CD14-positive monocyte (primary cell): ENCODE data around the gene TMEM106A. TPM values are rescaled to one million over a fixed set of nuclear protein-coding genes. Genes with fewer than 3 reads are reported as not detected.

Experiments
- DNase-seq, 3 donors: peaks; one replicate each; pipeline ENCODE4 v3.0.0-alpha.2; 2011 to 2022
- H2AFZ ChIP-seq: 2 replicates; pipeline ENCODE4 v1.6.0; 2012; ENCODE audit warnings: mild to moderate bottlenecking, low read depth, low read length, inconsistent platforms; ENCODE audit not compliant: insufficient read depth, poor library complexity, severe bottlenecking
- H3K27ac ChIP-seq, 2 donors: 1 replicate in 1 of 2; 2 replicates in 1 of 2; pipeline ENCODE4 v1.5.1; 2012 to 2013; ENCODE audit warnings: low read length in 2 of 2, control low read depth in 1 of 2, inconsistent platforms in 1 of 2, low read depth in 1 of 2, mild to moderate bottlenecking in 1 of 2
- H3K27me3 ChIP-seq, 2 donors: one replicate each; pipeline versions ENCODE4 v1.6.0 to v1.6.1; 2011 to 2013; ENCODE audit warnings: low read length in 2 of 2; ENCODE audit not compliant: control insufficient read depth in 2 of 2, insufficient read depth in 2 of 2
- H3K36me3 ChIP-seq, 2 donors: replicated peaks in 1 of 2; 1 replicate in 1 of 2; 2 replicates in 1 of 2; pipeline versions ENCODE4 v1.5.1 to v1.6.1; 2012 to 2013; ENCODE audit warnings: low read length in 2 of 2, control low read depth in 1 of 2, inconsistent platforms in 1 of 2, mild to moderate bottlenecking in 1 of 2; ENCODE audit not compliant: insufficient read depth in 2 of 2, control insufficient read depth in 1 of 2
- H3K4me1 ChIP-seq, 2 donors: 1 replicate in 1 of 2; 2 replicates in 1 of 2; pipeline versions ENCODE4 v1.5.1 to v1.6.1; 2012 to 2013; ENCODE audit warnings: low read length in 2 of 2, control low read depth in 1 of 2, inconsistent platforms in 1 of 2, mild to moderate bottlenecking in 1 of 2, moderate library complexity in 1 of 2; ENCODE audit not compliant: insufficient read depth in 2 of 2, control insufficient read depth in 1 of 2
- H3K4me2 ChIP-seq: replicated peaks from 2 replicates; pipeline ENCODE3; 2012; ENCODE audit warnings: low read length, moderate library complexity, mild to moderate bottlenecking; ENCODE audit not compliant: poor library complexity, severe bottlenecking; ENCODE audit errors: extremely low read depth
- H3K4me3 ChIP-seq, 3 experiments: fragments of 200-600 bp in 1 of 3; sonication (generic) in 1 of 3; replicated peaks in 1 of 3; 1 replicate in 2 of 3; 2 replicates in 1 of 3; pipeline ENCODE4 v1.5.1; 2011 to 2013; ENCODE audit warnings: low read length in 3 of 3, mild to moderate bottlenecking in 3 of 3, control low read depth in 2 of 3, low read depth in 2 of 3, inconsistent platforms in 1 of 3, moderate library complexity in 1 of 3
- H3K79me2 ChIP-seq: 2 replicates; pipeline ENCODE4 v1.6.0; 2012; ENCODE audit warnings: mild to moderate bottlenecking, control low read depth, inconsistent platforms, low read length, moderate library complexity; ENCODE audit not compliant: insufficient read depth
- H3K9ac ChIP-seq: 2 replicates; pipeline ENCODE4 v1.6.0; 2017; ENCODE audit warnings: low read length, mild to moderate bottlenecking; ENCODE audit not compliant: insufficient read depth, poor library complexity, severe bottlenecking
- H3K9me3 ChIP-seq, 2 donors: replicated peaks in 1 of 2; 1 replicate in 1 of 2; 2 replicates in 1 of 2; pipeline versions ENCODE4 v1.5.1 to v1.6.1; 2012 to 2013; ENCODE audit warnings: low read length in 2 of 2, control low read depth in 1 of 2; ENCODE audit not compliant: control insufficient read depth in 1 of 2, insufficient read depth in 1 of 2
- H4K20me1 ChIP-seq: 2 replicates; pipeline ENCODE4 v1.6.0; 2012; ENCODE audit warnings: mild to moderate bottlenecking, low read length, control low read depth, moderate library complexity; ENCODE audit not compliant: insufficient read depth
- H3K27ac Mint-ChIP-seq, 7 donors: one replicate each; pipeline ENCODE4 v1.8.0; 2020; ENCODE audit warnings: mild to moderate bottlenecking in 7 of 7, mixed read lengths in 7 of 7, moderate library complexity in 6 of 7, inconsistent platforms in 2 of 7
- H3K27me3 Mint-ChIP-seq, 3 donors: one replicate each; pipeline ENCODE4 v1.8.0; 2021 to 2022; ENCODE audit warnings: low read depth in 3 of 3, mild to moderate bottlenecking in 3 of 3, mixed read lengths in 3 of 3, moderate library complexity in 3 of 3, inconsistent platforms in 1 of 3
- H3K36me3 Mint-ChIP-seq, 2 donors: one replicate each; pipeline ENCODE4 v1.8.0; 2020; ENCODE audit warnings: mixed read lengths in 2 of 2, inconsistent platforms in 1 of 2, mild to moderate bottlenecking in 1 of 2
- H3K4me1 Mint-ChIP-seq: one replicate; pipeline ENCODE4 v1.8.0; 2020; ENCODE audit warnings: mild to moderate bottlenecking, mixed read lengths
- H3K4me3 Mint-ChIP-seq, 2 donors: one replicate each; pipeline ENCODE4 v1.8.0; 2020; ENCODE audit warnings: mild to moderate bottlenecking in 2 of 2, mixed read lengths in 2 of 2, moderate library complexity in 1 of 2
- H3K9me3 Mint-ChIP-seq, 7 donors: one replicate each; pipeline ENCODE4 v1.8.0; 2020 to 2022; ENCODE audit warnings: mixed read lengths in 7 of 7, mild to moderate bottlenecking in 6 of 7, moderate library complexity in 6 of 7, inconsistent platforms in 2 of 7
- CTCF ChIP-seq: fragments of 200-600 bp; IDR thresholded peaks from one replicate; pipeline ENCODE4 v1.8.0; 2022; ENCODE audit warnings: antibody characterized with exemption, mild to moderate bottlenecking
- WGBS: methylation state at CpG from one replicate; pipeline ENCODE4 v1.1.5; 2013; ENCODE audit warnings: missing lambda C conversion rate; ENCODE audit not compliant: insufficient coverage; 5-methylcytosine and 5-hydroxymethylcytosine counted together
- intact Hi-C, 2 donors: fragments of 100-400 bp; cut with micrococcal nuclease; formaldehyde crosslinking; loops; one replicate each; pipeline versions ENCODE4 v1.15.0 to v1.15.1; 2023
- polyA plus RNA-seq, 3 donors: library from polyadenylated mRNA; depleted of rRNA in 1 of 3; unstranded in 2 of 3; stranded (reverse) in 1 of 3; fragments of 300-500 nt in 2 of 3; fragments of >200 nt in 1 of 3; fragmentation: Illumina TruSeq in 2 of 3; gene quantifications; 1 replicate in 2 of 3; 2 replicates in 1 of 3; pipeline ENCODE4 v1.2.3, GENCODE V29; 2012 to 2021

Gene TMEM106A
- polyA plus RNA-seq, 3 donors, result 6.9 to 26.6 (median 8.0) TPM

GRCh38 chr17:43216762-43217613 lies 5.3 kb downstream of the TMEM106A start:
- H3K27me3 ChIP-seq, result no peaks in the 10 kb centered on the region
- H3K79me2 ChIP-seq, result peaks cover 19% of the 10 kb centered on the region
- H3K36me3 Mint-ChIP-seq, result peaks cover 61 to 77% of the 10 kb centered on the region in 2 donors
- peaks cover 62 to 82% of the 10 kb centered on the region in 2 donors for H3K36me3 ChIP-seq
- WGBS, result 94% methylated on average over 4 of the region's 4 CpGs
- H3K4me3 Mint-ChIP-seq, result no peak overlapping the region
- H3K4me2 ChIP-seq, result no peak overlapping the region
- H3K27me3 Mint-ChIP-seq, result peaks cover 0 to 1% (median 0%) of the 10 kb centered on the region in 3 donors
- DNase-seq, result no peak
- H3K9me3 ChIP-seq, result no peaks in the 10 kb centered on the region
- H3K27ac Mint-ChIP-seq, result no peak overlapping the region
- H3K9me3 Mint-ChIP-seq, result peaks cover 0 to 2% (median 0%) of the 10 kb centered on the region in 7 donors
- H3K4me1 Mint-ChIP-seq, result peaks cover 22% of the 10 kb centered on the region
- no peak overlapping the region for H3K27ac ChIP-seq
- no peak overlapping the region for H2AFZ ChIP-seq
- peaks cover 79% of the 10 kb centered on the region for H4K20me1 ChIP-seq
- H3K4me3 ChIP-seq, result no peak overlapping the region
- no peak overlapping the region for H3K9ac ChIP-seq
- intact Hi-C loops, result no loop called here
- H3K4me1 ChIP-seq, result peaks cover 18% of the 10 kb centered on the region in 2 donors
- no peak for TF ChIP-seq CTCF

GRCh38 chr17:43217614-43218087 lies 6.0 kb downstream of the TMEM106A start:
- Histone ChIP-seq H4K20me1 (peaks cover 77% of the 10 kb centered on the region), H3K79me2 (peaks cover 19% of the 10 kb centered on the region), H3K36me3 (peaks cover 62 to 88% of the 10 kb centered on the region in 2 donors), H2AFZ (no peak overlapping the region), H3K27ac (no peak overlapping the region), H3K9ac (no peak overlapping the region), H3K4me2 (no peak overlapping the region), H3K4me1 (peaks cover 11 to 12% of the 10 kb centered on the region in 2 donors), H3K27me3 (no peaks in the 10 kb centered on the region), H3K9me3 (no peaks in the 10 kb centered on the region), H3K4me3 (no peak overlapping the region)
- peaks cover 0 to 1% (median 0%) of the 10 kb centered on the region in 3 donors for H3K27me3 Mint-ChIP-seq
- H3K4me3 Mint-ChIP-seq, result no peak overlapping the region
- peaks cover 66 to 84% of the 10 kb centered on the region in 2 donors for H3K36me3 Mint-ChIP-seq
- intact Hi-C loops, result no loop called here
- no peak for DNase-seq
- peak overlapping the region in 5 of 7 donors; percentile 1 to 51 (median 7) for H3K27ac Mint-ChIP-seq
- TF ChIP-seq CTCF, result no peak
- WGBS, result 95% methylated on average over 2 of the region's 2 CpGs
- H3K9me3 Mint-ChIP-seq, result peaks cover 0 to 2% (median 0%) of the 10 kb centered on the region in 7 donors
- H3K4me1 Mint-ChIP-seq, result peaks cover 16% of the 10 kb centered on the region
